Spleen (tissue), 11 donors: Measurements from ENCODE around the gene THSD4. TPM values are rescaled to one million over a fixed set of nuclear protein-coding genes. Genes with fewer than 3 reads are reported as not detected.

Experiments
- DNase-seq: peaks from one replicate; pipeline ENCODE4 v3.0.0-alpha.2; 2020
- H3K27ac ChIP-seq, 8 donors: fragments of 200-600 bp; sonication (generic) in 7 of 8; 1 replicate in 4 of 8; 2 replicates in 4 of 8; pipeline versions ENCODE4 v1.5.0 to v1.8.0; 2016 to 2021; ENCODE audit warnings: inconsistent platforms in 4 of 8, mild to moderate bottlenecking in 4 of 8, moderate library complexity in 1 of 8
- H3K27me3 ChIP-seq, 7 donors: fragments of 200-600 bp; sonication (generic) in 6 of 7; replicated peaks in 1 of 7; 1 replicate in 4 of 7; 2 replicates in 3 of 7; pipeline versions ENCODE4 v1.5.0 to v1.8.0; 2016 to 2021; ENCODE audit warnings: inconsistent platforms in 3 of 7, mild to moderate bottlenecking in 1 of 7
- H3K36me3 ChIP-seq, 6 donors: fragments of 200-600 bp; sonication (generic) in 5 of 6; 1 replicate in 4 of 6; 2 replicates in 2 of 6; pipeline versions ENCODE4 v1.5.0 to v1.8.0; 2016 to 2021; ENCODE audit warnings: inconsistent platforms in 2 of 6
- H3K4me1 ChIP-seq, 6 donors: fragments of 200-600 bp; sonication (generic) in 5 of 6; 1 replicate in 3 of 6; 2 replicates in 3 of 6; pipeline versions ENCODE4 v1.5.0 to v1.8.0; 2016 to 2021; ENCODE audit warnings: inconsistent platforms in 3 of 6
- H3K4me3 ChIP-seq, 8 donors: fragments of 200-600 bp; sonication (generic) in 7 of 8; 1 replicate in 4 of 8; 2 replicates in 4 of 8; pipeline versions ENCODE4 v1.5.0 to v1.8.0; 2016 to 2021; ENCODE audit warnings: inconsistent platforms in 4 of 8, mild to moderate bottlenecking in 4 of 8, moderate library complexity in 2 of 8
- H3K9me3 ChIP-seq, 8 donors: fragments of 200-600 bp; sonication (generic) in 7 of 8; 1 replicate in 4 of 8; 2 replicates in 4 of 8; pipeline versions ENCODE4 v1.5.0 to v1.8.0; 2016 to 2021; ENCODE audit warnings: inconsistent platforms in 4 of 8
- CTCF ChIP-seq, 11 experiments: fragments of 200-600 bp in 7 of 11; fragments of 450-650 bp in 4 of 11; sonication (generic) in 4 of 11; IDR thresholded peaks in 8 of 11; conservative IDR thresholded peaks in 3 of 11; 1 replicate in 7 of 11; 2 replicates in 4 of 11; pipeline versions ENCODE4 v1.4.0 to v1.8.0; 2016 to 2021; ENCODE audit warnings: antibody characterized with exemption in 11 of 11, inconsistent platforms in 4 of 11, mild to moderate bottlenecking in 1 of 11
- POLR2A ChIP-seq, 3 donors: fragments of 450-650 bp; IDR thresholded peaks; one replicate each; pipeline ENCODE4 v1.5.1; 2017; ENCODE audit warnings: antibody characterized with exemption in 3 of 3, mild to moderate bottlenecking in 1 of 3
- POLR2AphosphoS5 ChIP-seq, 3 donors: sonication (generic); formaldehyde crosslinking; IDR thresholded peaks; one replicate each; pipeline ENCODE4 v1.5.1; 2017; ENCODE audit warnings: antibody characterized with exemption in 3 of 3
- WGBS, 5 donors: extraction: QIAGEN DNeasy Blood & Tissue Kit in 3 of 5; methylation state at CpG; one replicate each; pipeline versions ENCODE4 v1.1.5 to v1.1.7; 2013 to 2018; 5-methylcytosine and 5-hydroxymethylcytosine counted together
- intact Hi-C: fragments of 100-400 bp; cut with DNase I; formaldehyde crosslinking; loops from one replicate; pipeline ENCODE4 v1.15.0; 2023; ENCODE audit warnings: low total_unique reads
- polyA plus RNA-seq, 3 donors: library from polyadenylated mRNA; stranded (reverse); fragments of 200-250 nt; gene quantifications; one replicate each; pipeline ENCODE4 v1.2.1, GENCODE V29; 2013
- total RNA-seq, 7 donors: library from RNA; depleted of rRNA in 3 of 7; stranded (reverse); fragments of >200 nt in 3 of 7; fragmentation: NEBNext Ultra II Directional in 4 of 7; extraction: Animal tissue kit (Norgen Biotek cat#: 25700) in 4 of 7; gene quantifications; one replicate each; pipeline versions ENCODE4 v1.1.0 to v1.2.1, GENCODE V29; 2016 to 2021
- donor health status: healthy with polysubstance abuse.
- donor health status: DM: no; HTN: no; CAD: no; lungs with moderate emphysema.
- donor health status: DM: no; HTN: no; CAD: no.
- donor health status: Bipolar disorder and iron deficiency.
- donor health status: healthy.
- donor health status: DM: no; HTN: no; CAD: no.
- donor health status: DM: yes; HTN: yes; CAD: no.

Gene THSD4
- total and polyA plus RNA-seq, 10 donors: 0.29 to 11.3 (median 3.4) TPM

GRCh38 chr15:71512682-71513006, 397.4 kb downstream of the THSD4 start:
- no peak overlapping the region for H3K4me3 ChIP-seq
- intact Hi-C loops: no loop called here
- H3K27me3 ChIP-seq: peaks cover 0 to 10% (median 0%) of the 10 kb centered on the region in 7 donors
- H3K4me1 ChIP-seq: no peaks in the 10 kb centered on the region
- no peaks in the 10 kb centered on the region for H3K36me3 ChIP-seq
- WGBS, 5 donors: 87 to 95% (median 93%) methylated on average over 3 of the region's 3 CpGs
- DNase-seq: no peak
- TF ChIP-seq POLR2AphosphoS5 (IDR thresholded peaks at IDR 0.05): no peak
- no peak for TF ChIP-seq CTCF (IDR thresholded peaks at IDR 0.05 in 8 of 11, conservative IDR thresholded peaks at IDR 0.05 in 3 of 11)
- no peak for TF ChIP-seq POLR2A (IDR thresholded peaks at IDR 0.05)
- no peak overlapping the region for H3K27ac ChIP-seq
- H3K9me3 ChIP-seq: no peaks in the 10 kb centered on the region

GRCh38 chr15:71515375-71516186, 400.3 kb downstream of the THSD4 start:
- no peak overlapping the region for H3K27ac ChIP-seq

GRCh38 chr15:71517751-71518150, 402.5 kb downstream of the THSD4 start:
- intact Hi-C loops: no loop called here
- TF ChIP-seq CTCF (IDR thresholded peaks at IDR 0.05 in 8 of 11, conservative IDR thresholded peaks at IDR 0.05 in 3 of 11) (no peak), POLR2AphosphoS5 (IDR thresholded peaks at IDR 0.05) (no peak), POLR2A (IDR thresholded peaks at IDR 0.05) (no peak)
- Histone ChIP-seq H3K4me1 (no peaks in the 10 kb centered on the region), H3K27me3 (no peaks in the 10 kb centered on the region), H3K27ac (no peak overlapping the region), H3K4me3 (no peak overlapping the region), H3K9me3 (no peaks in the 10 kb centered on the region), H3K36me3 (no peaks in the 10 kb centered on the region)
- DNase-seq: no peak

More at GRCh38 chr15:71515375-71516186, 400.3 kb downstream of the THSD4 start:
- Histone ChIP-seq H3K9me3 (no peaks in the 10 kb centered on the region), H3K4me3 (no peak overlapping the region), H3K4me1 (no peaks in the 10 kb centered on the region), H3K36me3 (no peaks in the 10 kb centered on the region), H3K27me3 (peaks cover 0 to 10% (median 0%) of the 10 kb centered on the region in 7 donors)
- intact Hi-C loops: no loop called here
- DNase-seq: no peak
- TF ChIP-seq POLR2AphosphoS5 (IDR thresholded peaks at IDR 0.05): no peak
- no peak for TF ChIP-seq CTCF (IDR thresholded peaks at IDR 0.05 in 8 of 11, conservative IDR thresholded peaks at IDR 0.05 in 3 of 11)
- TF ChIP-seq POLR2A (IDR thresholded peaks at IDR 0.05): no peak
- 59 to 67% (median 63%) methylated on average over 10 of the region's 10 CpGs for WGBS, 5 donors

- 69 to 93% (median 79%) methylated on average over 2 of the region's 2 CpGs for WGBS, 5 donors
- Histone ChIP-seq H3K9me3 (no peaks in the 10 kb centered on the region), H3K36me3 (no peaks in the 10 kb centered on the region), H3K27ac (no peak overlapping the region), H3K4me1 (no peaks in the 10 kb centered on the region), H3K27me3 (no peaks in the 10 kb centered on the region), H3K4me3 (no peak overlapping the region)
- intact Hi-C loops: no loop called here
- DNase-seq: no peak
- TF ChIP-seq POLR2AphosphoS5 (IDR thresholded peaks at IDR 0.05) (no peak), POLR2A (IDR thresholded peaks at IDR 0.05) (no peak), CTCF (IDR thresholded peaks at IDR 0.05 in 8 of 11, conservative IDR thresholded peaks at IDR 0.05 in 3 of 11) (no peak)
Observed at GRCh38 chr15:71518661-71519060, 403.4 kb downstream of the THSD4 start.
